HepG2 (cell line): ENCODE data around the gene ZNF511. TPM values are rescaled to one million over a fixed set of nuclear protein-coding genes. Genes with fewer than 3 reads are reported as not detected.

Experiments
- ATAC-seq: fragments of 200-7000 bp; cut with Tn5 transposase; 3 replicates; pipeline ENCODE4 v1.9.1; 2020; ENCODE audit warnings: mild to moderate bottlenecking, moderate library complexity
- BruUV-seq: library from RNA; stranded (reverse); fragments of 400-500 nt; replicated peaks from 2 replicates; lab custom pipeline; 2021; lab: Mats Ljungman, UMichigan
- CTCF ChIA-PET: fragments of 300-600 bp; formaldehyde crosslinking; extraction: SDS; loops from one replicate; lab custom pipeline; 2021; ENCODE audit warnings: low total read pairs, inconsistent platforms, low intra/inter-chr PET ratio; lab: Yijun Ruan, JAX
- POLR2A ChIA-PET: fragments of 350-600 bp; sonication (Branson Sonifier 250); formaldehyde crosslinking; loops from one replicate; lab custom pipeline; 2020; ENCODE audit warnings: antibody characterized with exemption, inconsistent platforms; lab: Yijun Ruan, JAX
- DNase-seq: peaks from one replicate; pipeline ENCODE4 v3.0.0-alpha.2; 2015; ENCODE audit warnings: low spot score
- FAIRE-seq: peaks from 3 replicates; lab custom pipeline; 2011; peaks lifted over from hg19 to GRCh38; lab: Jason Lieb, UNC
- H2AFZ ChIP-seq: one replicate; pipeline ENCODE4 v1.6.1; 2011; ENCODE audit warnings: low read length, inconsistent platforms
- H3K27ac ChIP-seq: fragments of 300-600 bp; 3 replicates; pipeline ENCODE4 v1.8.0; 2011; ENCODE audit warnings: mixed run types, mild to moderate bottlenecking, mixed read lengths, low read length, inconsistent platforms; ENCODE audit not compliant: insufficient read depth; ENCODE audit errors: extremely low read length
- H3K27me3 ChIP-seq, 2 experiments: fragments of 200-600 bp in 1 of 2; 2 replicates in 1 of 2; 3 replicates in 1 of 2; pipeline versions ENCODE4 v1.6.0 to v1.8.0; 2011; ENCODE audit warnings: low read length in 2 of 2, mild to moderate bottlenecking in 2 of 2, moderate library complexity in 2 of 2, inconsistent platforms in 1 of 2; ENCODE audit not compliant: insufficient read depth in 2 of 2, control insufficient read depth in 1 of 2
- H3K36me3 ChIP-seq, 2 experiments: fragments of 200-600 bp in 1 of 2; replicated peaks in 1 of 2; 2 replicates in 1 of 2; 3 replicates in 1 of 2; pipeline versions ENCODE4 v1.5.1 to v1.8.0; 2011; ENCODE audit warnings: low read length in 2 of 2, inconsistent platforms in 1 of 2; ENCODE audit not compliant: insufficient read depth in 2 of 2, control insufficient read depth in 1 of 2
- H3K4me1 ChIP-seq: 2 replicates; pipeline ENCODE4 v1.5.1; 2012; ENCODE audit warnings: low read length, inconsistent platforms; ENCODE audit not compliant: insufficient read depth
- H3K4me2 ChIP-seq: 2 replicates; pipeline ENCODE4 v1.6.0; 2011; ENCODE audit warnings: low read depth, low read length, inconsistent platforms
- H3K4me3 ChIP-seq, 3 experiments: fragments of 200-600 bp in 1 of 3; sonication (generic), shearing (Covaris generic) in 1 of 3; replicated peaks in 1 of 3; 2 replicates each; pipeline ENCODE4 v1.5.1; 2011 to 2016; ENCODE audit warnings: low read length in 3 of 3, inconsistent platforms in 2 of 3, low read depth in 2 of 3, mild to moderate bottlenecking in 2 of 3, control low read depth in 1 of 3, mixed read lengths in 1 of 3; ENCODE audit not compliant: insufficient read depth in 1 of 3
- H3K79me2 ChIP-seq: one replicate; pipeline ENCODE4 v1.6.1; 2011; ENCODE audit warnings: low read length, inconsistent platforms; ENCODE audit not compliant: insufficient read depth
- H3K9ac ChIP-seq: 2 replicates; pipeline ENCODE4 v1.6.0; 2011; ENCODE audit warnings: mild to moderate bottlenecking, low read depth, low read length, inconsistent platforms; ENCODE audit not compliant: insufficient read depth
- H3K9me3 ChIP-seq: 2 replicates; pipeline ENCODE4 v1.5.1; 2012; ENCODE audit warnings: mild to moderate bottlenecking, low read length
- H4K20me1 ChIP-seq: 2 replicates; pipeline ENCODE4 v1.6.0; 2011; ENCODE audit warnings: inconsistent platforms, mild to moderate bottlenecking, low read length, moderate library complexity; ENCODE audit not compliant: insufficient read depth
- NRL ChIP-seq: sonication (generic); formaldehyde crosslinking; IDR thresholded peaks from 2 replicates; pipeline ENCODE4 v1.5.0; 2020; ENCODE audit warnings: missing genetic modification reagents, mild to moderate bottlenecking, moderate library complexity, borderline replicate concordance
- SAP130 ChIP-seq: IDR thresholded peaks from 2 replicates; pipeline ENCODE4 v1.6.1; 2016; ENCODE audit warnings: low read depth
- WIZ ChIP-seq: sonication (generic); formaldehyde crosslinking; IDR thresholded peaks from 2 replicates; pipeline ENCODE4 v1.5.1; 2020; ENCODE audit warnings: mild to moderate bottlenecking, missing genetic modification reagents
- ZBTB40 ChIP-seq, 2 experiments: fragments of 450-650 bp in 1 of 2; sonication (generic) in 1 of 2; formaldehyde crosslinking in 1 of 2; IDR thresholded peaks; 2 replicates each; pipeline versions ENCODE4 v1.6.1 to v1.8.0; 2016 to 2022; ENCODE audit warnings: antibody characterized with exemption in 1 of 2, mild to moderate bottlenecking in 1 of 2, missing genetic modification reagents in 1 of 2
- ZNF687 ChIP-seq: sonication (generic); formaldehyde crosslinking; IDR thresholded peaks from 2 replicates; pipeline ENCODE4 v1.5.1; 2020; ENCODE audit warnings: mild to moderate bottlenecking, missing genetic modification reagents, moderate library complexity
- WGBS: methylation state at CpG from one replicate; pipeline ENCODE4 v1.1.6; 2017; ENCODE audit warnings: low lambda C conversion rate; 5-methylcytosine and 5-hydroxymethylcytosine counted together
- in situ Hi-C: cut with HindIII; loops from 2 replicates; pipeline ENCODE4 v1.10.0; 2017; ENCODE audit warnings: low pct_unique_long_range_greater_than_20kb; ENCODE audit not compliant: extremely low pct_ligation_motif_present
- intact Hi-C: fragments of 100-400 bp; cut with micrococcal nuclease; formaldehyde crosslinking; loops from one replicate; pipeline ENCODE4 v1.10.0; 2022; ENCODE audit not compliant: unreplicated experiment
- polyA plus RNA-seq, 8 experiments: library from polyadenylated mRNA; depleted of rRNA in 3 of 8; stranded (reverse) in 7 of 8; unstranded in 1 of 8; fragments of >200 nt; fragmentation: Illumina TruSeq in 4 of 8; extraction: Trizol in 4 of 8; gene quantifications; 2 replicates each; pipeline versions ENCODE4 v1.2.1 to v1.2.3, GENCODE V29; 2011 to 2016; ENCODE audit warnings: low read depth in 4 of 8, missing spikeins in 1 of 8, mixed read lengths in 1 of 8; ENCODE audit not compliant: insufficient read depth in 1 of 8
- total RNA-seq, 5 experiments: library from RNA; depleted of rRNA; stranded (reverse); fragments of >200 nt; fragmentation: Illumina TruSeq; extraction: Trizol; gene quantifications; 2 replicates each; pipeline ENCODE4 v1.2.3, GENCODE V29; 2016; ENCODE audit warnings: low read depth in 1 of 5

ZNF511 gene
- total and polyA plus RNA-seq, 2 of the 13 experiments (the other 11 are each of a cell fraction or from before 2014, with no cell fraction given): 35.6 to 66.4 TPM

GRCh38 chr10:133341983-133342382 is 33.3 kb downstream of the ZNF511 start (continued):
- TF ChIP-seq ZBTB40 (IDR thresholded peaks at IDR 0.05) (no peak), ZBTB40 (CRISPR knock-in tag; IDR thresholded peaks at IDR 0.05) (no peak)

GRCh38 chr10:133342942-133343341 is 34.2 kb downstream of the ZNF511 start:
- BruUV-seq: no TSS peak
- ChIA-PET CTCF (no interaction called here), POLR2A (interaction anchor here (1.9 kb wide), 1 partner anchor 16 kb away, joined by 12 read pairs; the partner anchor contains the start of gene FUOM)
- Histone ChIP-seq H3K79me2 (no peaks in the 10 kb centered on the region), H3K4me2 (peak overlapping the region; percentile 67), H3K27me3 (peaks cover 0 to 9% of the 10 kb centered on the region in 2 experiments; a peak in 3 of 5 replicates), H3K27ac (no peak overlapping the region), H2AFZ (no peak overlapping the region), H3K9ac (peak overlapping the region; percentile 18; the same call in 1 of the 2 replicates), H4K20me1 (no peaks in the 10 kb centered on the region), H3K9me3 (no peaks in the 10 kb centered on the region), H3K36me3 (no peaks in the 10 kb centered on the region), H3K4me3 (peak overlapping the region in 1 of 3 experiments; percentile 17; a peak in 1 of 6 replicates), H3K4me1 (peaks cover 36% of the 10 kb centered on the region)
- DNase-seq (no peak), FAIRE-seq (no peak), ATAC-seq (no peak)
- WGBS: 51% methylated on average over 5 of the region's 8 CpGs
- in situ Hi-C loops: no loop called here
- intact Hi-C loops: no loop called here
- TF ChIP-seq WIZ (CRISPR knock-in tag) (no peak), NRL (CRISPR knock-in tag) (peak; percentile 49; the same call in 1 of the 2 replicates), SAP130 (CRISPR knock-in tag) (0 out of 2 replicates have a peak, but pooled peaks have one; percentile 3), ZNF687 (CRISPR knock-in tag) (peak; percentile 32; the same call in 1 of the 2 replicates)
